H1 (cell line): Measurements from ENCODE around the gene RAD51B. TPM values are rescaled to one million over a fixed set of nuclear protein-coding genes. Genes with fewer than 3 reads are reported as not detected.

Experiments
- CTCF ChIA-PET: fragments of 300-600 bp; sonication (Branson Sonifier 250); formaldehyde crosslinking; loops from one replicate; lab custom pipeline; 2021; ENCODE audit not compliant: partially characterized antibody; lab: Charles Lee
- POLR2A ChIA-PET: fragments of 300-600 bp; sonication (Branson Sonifier 250); formaldehyde crosslinking; loops from one replicate; lab custom pipeline; 2021; ENCODE audit warnings: inconsistent platforms; ENCODE audit not compliant: partially characterized antibody; lab: Charles Lee
- DNase-seq, 2 experiments: peaks; one replicate each; pipeline versions ENCODE4 v3.0.0 to v3.0.0-alpha.2; 2010 to 2022; ENCODE audit warnings: low spot score in 2 of 2, low read depth in 1 of 2, mixed read lengths in 1 of 2
- FAIRE-seq: peaks from 2 replicates; lab custom pipeline; 2011; peaks lifted over from hg19 to GRCh38; lab: Jason Lieb, UNC
- H2AFZ ChIP-seq: 2 replicates; pipeline ENCODE4 v1.8.1; 2012; ENCODE audit warnings: low read length, inconsistent platforms
- H2AK5ac ChIP-seq: 2 replicates; pipeline ENCODE4 v1.6.1; 2013; ENCODE audit warnings: low read depth, low read length
- H2BK120ac ChIP-seq: replicated peaks from 2 replicates; pipeline ENCODE3; 2013; ENCODE audit warnings: low read depth, low read length, inconsistent platforms
- H2BK12ac ChIP-seq: 2 replicates; pipeline ENCODE4 v1.6.1; 2013; ENCODE audit warnings: low read depth, low read length
- H2BK15ac ChIP-seq: 2 replicates; pipeline ENCODE4 v1.6.1; 2013; ENCODE audit warnings: low read length
- H2BK20ac ChIP-seq: 2 replicates; pipeline ENCODE4 v1.6.1; 2013; ENCODE audit warnings: low read length
- H2BK5ac ChIP-seq: 2 replicates; pipeline ENCODE4 v1.6.1; 2013; ENCODE audit warnings: low read depth, low read length
- H3K14ac ChIP-seq: 2 replicates; pipeline ENCODE4 v1.6.1; 2013; ENCODE audit warnings: inconsistent platforms; ENCODE audit not compliant: insufficient read length
- H3K18ac ChIP-seq: 2 replicates; pipeline ENCODE4 v1.6.1; 2013; ENCODE audit warnings: low read length; ENCODE audit errors: extremely low read depth
- H3K23ac ChIP-seq: 2 replicates; pipeline ENCODE4 v1.6.1; 2013; ENCODE audit warnings: inconsistent platforms; ENCODE audit not compliant: insufficient read length
- H3K23me2 ChIP-seq: 2 replicates; pipeline ENCODE4 v1.6.1; 2013; ENCODE audit warnings: low read depth, low read length
- H3K27ac ChIP-seq: 2 replicates; pipeline ENCODE4 v1.6.1; 2011; ENCODE audit warnings: low read depth, low read length, inconsistent platforms
- H3K27me3 ChIP-seq, 4 experiments: replicated peaks in 1 of 4; 1 replicate in 1 of 4; 2 replicates in 3 of 4; pipeline versions ENCODE4 v1.6.1 to v1.8.1; 2011 to 2013; ENCODE audit warnings: low read length in 3 of 4, mild to moderate bottlenecking in 3 of 4, inconsistent platforms in 2 of 4, mixed read lengths in 2 of 4, moderate library complexity in 1 of 4; ENCODE audit not compliant: control insufficient read depth in 3 of 4, insufficient read depth in 3 of 4; ENCODE audit errors: extremely low read depth in 1 of 4
- H3K36me3 ChIP-seq, 4 experiments: 2 replicates each; pipeline versions ENCODE4 v1.6.1 to v1.8.1; 2011 to 2013; ENCODE audit warnings: mild to moderate bottlenecking in 4 of 4, low read length in 3 of 4, moderate library complexity in 2 of 4, control low read depth in 1 of 4, inconsistent platforms in 1 of 4; ENCODE audit not compliant: insufficient read depth in 4 of 4, control insufficient read depth in 2 of 4
- H3K4ac ChIP-seq: replicated peaks from 2 replicates; pipeline ENCODE3; 2013; ENCODE audit warnings: low read length, low read depth, mixed read lengths, inconsistent platforms; ENCODE audit not compliant: insufficient read length
- H3K4me1 ChIP-seq, 4 experiments: replicated peaks in 1 of 4; 1 replicate in 1 of 4; 2 replicates in 3 of 4; pipeline versions ENCODE4 v1.6.1 to v1.8.1; 2011 to 2013; ENCODE audit warnings: low read length in 3 of 4, inconsistent platforms in 2 of 4, mixed read lengths in 1 of 4; ENCODE audit not compliant: insufficient read depth in 4 of 4, control insufficient read depth in 3 of 4
- H3K4me2 ChIP-seq, 2 experiments: 2 replicates each; pipeline versions ENCODE4 v1.6.1 to v1.8.1; 2011 to 2013; ENCODE audit warnings: low read depth in 2 of 2, low read length in 2 of 2, control low read depth in 1 of 2, inconsistent platforms in 1 of 2, mild to moderate bottlenecking in 1 of 2; ENCODE audit not compliant: insufficient read depth in 1 of 2
- H3K4me3 ChIP-seq, 4 experiments: fragments of 200-600, 300-600 bp in 1 of 4; sonication (generic), shearing (Covaris generic), sonication (Bioruptor Twin) in 1 of 4; 2 replicates each; pipeline versions ENCODE4 v1.5.1 to v1.8.1; 2011 to 2016; ENCODE audit warnings: low read length in 4 of 4, low read depth in 3 of 4, control low read depth in 2 of 4, inconsistent platforms in 2 of 4, mild to moderate bottlenecking in 2 of 4, mixed read lengths in 1 of 4, moderate library complexity in 1 of 4; ENCODE audit not compliant: insufficient read depth in 2 of 4; ENCODE audit errors: extremely low read depth in 1 of 4
- H3K56ac ChIP-seq: replicated peaks from 2 replicates; pipeline ENCODE3; 2013; ENCODE audit warnings: low read depth, mild to moderate bottlenecking, mixed read lengths, low read length, inconsistent platforms; ENCODE audit not compliant: insufficient read length
- H3K79me1 ChIP-seq: 2 replicates; pipeline ENCODE4 v1.6.1; 2013; ENCODE audit warnings: low read depth, low read length, control low read depth
- H3K79me2 ChIP-seq, 2 experiments: 2 replicates each; pipeline versions ENCODE4 v1.6.1 to v1.8.1; 2012 to 2013; ENCODE audit warnings: low read length in 2 of 2, mild to moderate bottlenecking in 2 of 2, inconsistent platforms in 1 of 2; ENCODE audit not compliant: insufficient read depth in 2 of 2, control insufficient read depth in 1 of 2
- H3K9ac ChIP-seq, 4 experiments: replicated peaks in 1 of 4; 1 replicate in 1 of 4; 2 replicates in 3 of 4; pipeline versions ENCODE4 v1.6.1 to v1.8.1; 2011 to 2013; ENCODE audit warnings: low read depth in 3 of 4, low read length in 3 of 4, control low read depth in 2 of 4, mild to moderate bottlenecking in 2 of 4, moderate library complexity in 2 of 4, inconsistent platforms in 1 of 4; ENCODE audit errors: extremely low read depth in 1 of 4
- H3K9me3 ChIP-seq, 2 experiments: 2 replicates each; pipeline versions ENCODE4 v1.6.1 to v1.8.1; 2012 to 2013; ENCODE audit warnings: mild to moderate bottlenecking in 2 of 2, moderate library complexity in 2 of 2, control low read depth in 1 of 2, inconsistent platforms in 1 of 2, low read depth in 1 of 2, low read length in 1 of 2, mixed read lengths in 1 of 2; ENCODE audit not compliant: insufficient read depth in 2 of 2
- H4K20me1 ChIP-seq, 2 experiments: replicated peaks in 1 of 2; 2 replicates each; pipeline versions ENCODE3 to v1.8.1; 2011 to 2013; ENCODE audit warnings: inconsistent platforms in 2 of 2, low read length in 2 of 2, mild to moderate bottlenecking in 1 of 2; ENCODE audit not compliant: insufficient read depth in 2 of 2, control insufficient read depth in 1 of 2
- H4K5ac ChIP-seq: 2 replicates; pipeline ENCODE4 v1.6.1; 2013; ENCODE audit warnings: low read length, low read depth, mixed read lengths, inconsistent platforms; ENCODE audit not compliant: insufficient read length
- H4K8ac ChIP-seq: 2 replicates; pipeline ENCODE4 v1.8.0; 2013; ENCODE audit warnings: mild to moderate bottlenecking, moderate library complexity, low read length, inconsistent platforms; ENCODE audit not compliant: insufficient read depth; ENCODE audit errors: extremely low read depth
- H4K91ac ChIP-seq: replicated peaks from 2 replicates; pipeline ENCODE3; 2013; ENCODE audit warnings: low read length, mixed read lengths, inconsistent platforms; ENCODE audit not compliant: insufficient read length
- CHD1 ChIP-seq: IDR thresholded peaks from 2 replicates; pipeline ENCODE4 v1.6.1; 2012; ENCODE audit warnings: low read depth, low read length, improper control_type of control experiment
- EP300 ChIP-seq, 2 experiments: IDR thresholded peaks; 1 replicate in 1 of 2; 2 replicates in 1 of 2; pipeline ENCODE4 v1.6.1; 2011 to 2012; ENCODE audit warnings: low read depth in 2 of 2, low read length in 2 of 2, mild to moderate bottlenecking in 2 of 2, borderline replicate concordance in 1 of 2, inconsistent platforms in 1 of 2, moderate library complexity in 1 of 2
- HDAC6 ChIP-seq: IDR thresholded peaks from one replicate; pipeline ENCODE4 v1.7.1; 2012; ENCODE audit warnings: low read depth, mild to moderate bottlenecking, inconsistent platforms, low read length, moderate library complexity
- SP2 ChIP-seq: IDR thresholded peaks from 2 replicates; pipeline ENCODE4 v1.6.1; 2012; ENCODE audit warnings: mild to moderate bottlenecking, low read length, inconsistent platforms
- TAF7 ChIP-seq: optimal IDR thresholded peaks from 2 replicates; pipeline ENCODE3; 2011; ENCODE audit warnings: low read depth, mild to moderate bottlenecking, inconsistent platforms, low read length, moderate library complexity, borderline replicate concordance
- YY1 ChIP-seq: IDR thresholded peaks from 2 replicates; pipeline ENCODE4 v1.6.1; 2011; ENCODE audit warnings: low read depth, mild to moderate bottlenecking, low read length
- WGBS, 2 experiments: shearing (Covaris generic) in 1 of 2; methylation state at CpG; one replicate each; pipeline versions ENCODE4 v1.1.6 to v1.1.7; 2013 to 2015; ENCODE audit warnings: low lambda C conversion rate in 2 of 2, mixed read lengths in 2 of 2, inconsistent platforms in 1 of 2, low coverage in 1 of 2, missing lambda C conversion rate in 1 of 2; ENCODE audit not compliant: insufficient replicate concordance in 2 of 2, insufficient coverage in 1 of 2, insufficient read length in 1 of 2; ENCODE audit errors: extremely low coverage in 1 of 2, missing lambda C conversion rate in 1 of 2; 5-methylcytosine and 5-hydroxymethylcytosine counted together
- polyA plus RNA-seq, 7 experiments: library from polyadenylated mRNA; depleted of rRNA in 3 of 7; stranded (reverse) in 5 of 7; unstranded in 2 of 7; fragments of >200 nt in 5 of 7; fragments of 200-250 nt in 2 of 7; gene quantifications; 1 replicate in 5 of 7; 2 replicates in 1 of 7; 4 replicates in 1 of 7; pipeline versions ENCODE4 v1.2.1 to v1.2.3, GENCODE V29; 2011 to 2013; ENCODE audit warnings: missing spikeins in 2 of 7, mixed read lengths in 2 of 7
- total RNA-seq: library from RNA; stranded (reverse); fragmentation: NEBNext Ultra II Directional; extraction: Animal tissue kit (Norgen Biotek cat#: 25700); gene quantifications from 2 replicates; pipeline ENCODE4 v1.2.1, GENCODE V29; 2021
- TF ChIP-seq, protein P1 (sequence below): IDR thresholded peaks from 2 replicates; pipeline ENCODE4 v1.6.1; 2012; ENCODE audit warnings: inconsistent platforms

Gene RAD51B
- total and polyA plus RNA-seq, 2 of the 8 experiments (the other 6 are each of a cell fraction or from before 2014, with no cell fraction given) = 3.9 to 14.9 TPM

DNA sequence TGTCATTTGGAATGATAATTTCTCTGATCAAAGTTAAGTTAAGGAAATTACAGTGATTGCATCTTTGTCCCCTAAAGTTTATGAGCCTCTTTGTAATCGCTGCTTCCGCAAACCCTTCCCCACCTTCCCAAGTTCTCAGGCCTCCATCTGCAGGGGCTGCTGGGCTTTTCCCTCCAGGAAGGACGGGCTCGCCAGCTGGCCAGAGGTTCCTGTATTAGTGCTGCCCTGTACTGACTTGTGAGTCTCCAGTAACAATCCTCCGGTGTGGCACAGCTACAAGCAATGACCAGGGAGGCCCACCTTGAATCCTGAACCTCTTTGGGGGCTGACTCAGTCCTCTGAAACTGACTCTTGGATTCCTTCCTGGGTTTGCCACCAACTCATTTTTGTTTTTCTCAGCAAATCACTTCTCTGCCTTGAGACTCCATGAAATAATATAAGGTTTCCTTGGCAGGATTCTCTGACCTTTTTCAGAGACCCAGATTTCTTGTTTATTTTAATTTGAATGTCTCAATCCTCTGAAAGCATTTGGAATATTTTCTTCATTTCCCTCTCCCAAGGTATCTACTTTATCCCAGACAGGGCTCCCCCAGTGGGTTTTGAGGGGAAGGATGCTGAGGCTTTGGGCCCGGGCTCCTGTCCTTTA lies 574.7 kb downstream of the RAD51B start:
- Histone ChIP-seq H2BK20ac (0 out of 2 replicates have a peak overlapping the region, but pooled peaks have one; percentile 11), H3K79me2 (no peaks in the 10 kb centered on the region), H3K4me3 (no peak overlapping the region), H4K8ac (no peak overlapping the region; the same call in 1 of the 2 replicates), H2BK15ac (no peak overlapping the region), H3K27me3 (no peaks in the 10 kb centered on the region), H3K4me1 (peaks cover 3 to 10% (median 4%) of the 10 kb centered on the region in 4 experiments), H4K20me1 (no peaks in the 10 kb centered on the region), H3K27ac (no peak overlapping the region), H3K14ac (no peak overlapping the region), H3K36me3 (no peaks in the 10 kb centered on the region), H3K4ac (no peak overlapping the region), H4K91ac (no peak overlapping the region), H4K5ac (no peak overlapping the region), H3K9ac (no peak overlapping the region), H2BK12ac (no peak overlapping the region; the same call in 1 of the 2 replicates), H2BK5ac (no peak overlapping the region), H3K56ac (no peak overlapping the region), H2BK120ac (no peak overlapping the region), H3K18ac (no peak overlapping the region), H2AK5ac (no peak overlapping the region), H3K23ac (no peak overlapping the region), H3K9me3 (no peaks in the 10 kb centered on the region), H3K23me2 (no peaks in the 10 kb centered on the region; the same call in 1 of the 2 replicates), H3K4me2 (0 out of 4 replicates have a peak overlapping the region, but pooled peaks have one; percentile 12 to 38), H3K79me1 (no peaks in the 10 kb centered on the region), H2AFZ (no peak overlapping the region)
- TF ChIP-seq, protein P1, sequence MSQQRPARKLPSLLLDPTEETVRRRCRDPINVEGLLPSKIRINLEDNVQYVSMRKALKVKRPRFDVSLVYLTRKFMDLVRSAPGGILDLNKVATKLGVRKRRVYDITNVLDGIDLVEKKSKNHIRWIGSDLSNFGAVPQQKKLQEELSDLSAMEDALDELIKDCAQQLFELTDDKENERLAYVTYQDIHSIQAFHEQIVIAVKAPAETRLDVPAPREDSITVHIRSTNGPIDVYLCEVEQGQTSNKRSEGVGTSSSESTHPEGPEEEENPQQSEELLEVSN = no peak
- TF ChIP-seq EP300 (IDR thresholded peaks at IDR 0.05; ENCODE audit: borderline replicate concordance in 1 of 2, low read depth in 2 of 2, low read length in 2 of 2) (no peak), HDAC6 (no peak), YY1 (no peak), CHD1 (no peak), SP2 (no peak), TAF7 (no peak)
- 75% methylated on average over 6 of the region's 6 CpGs; no CpG with 5 or more reads in 1 of the 2 experiments for WGBS, 2 experiments
- ChIA-PET POLR2A (no interaction called here), CTCF (no interaction called here)
- FAIRE-seq (no peak), DNase-seq (no peak)
